Measurements from ENCODE around the gene RARG.

Gene RARG

GRCh38 chr12:53213348-53213747 lies 18.7 kb downstream of the RARG start:
- Histone ChIP-seq H3K4me1 (no peaks in the 10 kb centered on the region), H3K4me2 (ENCODE audit: low read length) (no peak overlapping the region), H3K79me2 (no peaks in the 10 kb centered on the region), H3K9me3 (ENCODE audit: control insufficient read depth, low read length) (no peaks in the 10 kb centered on the region), H2AFZ (no peak overlapping the region), H3K27me3 (ENCODE audit: control insufficient read depth, insufficient read depth, low read length) (no peaks in the 10 kb centered on the region), H3K27ac (no peak overlapping the region), H3K9ac (no peak overlapping the region), H3K36me3 (ENCODE audit: control insufficient read depth, insufficient read depth, low read length) (no peaks in the 10 kb centered on the region), H3K4me3 (ENCODE audit: low read depth, low read length) (no peak overlapping the region)
- peak; percentile 95 for TF ChIP-seq CTCF (IDR thresholded peaks at IDR 0.05)

GRCh38 chr12:53212931-53213330 lies 19.1 kb downstream of the RARG start:
- H3K27ac ChIP-seq, result no peak overlapping the region
- TF ChIP-seq CTCF (IDR thresholded peaks at IDR 0.05), result no peak
- no peak overlapping the region for H3K9ac ChIP-seq

GRCh38 chr12:53211476-53212381 lies 20.3 kb downstream of the RARG start:
- no peak for TF ChIP-seq CTCF (IDR thresholded peaks at IDR 0.05)
- H3K27me3 ChIP-seq (ENCODE audit: control insufficient read depth, insufficient read depth, low read length), result no peaks in the 10 kb centered on the region
- H3K36me3 ChIP-seq (ENCODE audit: control insufficient read depth, insufficient read depth, low read length), result no peaks in the 10 kb centered on the region
- H3K79me2 ChIP-seq, result no peaks in the 10 kb centered on the region
- no peaks in the 10 kb centered on the region for H3K9me3 ChIP-seq (ENCODE audit: control insufficient read depth, low read length)
- H3K4me1 ChIP-seq, result no peaks in the 10 kb centered on the region
- no peak overlapping the region for H3K4me2 ChIP-seq (ENCODE audit: low read length)
- no peak overlapping the region for H3K27ac ChIP-seq
- H2AFZ ChIP-seq, result no peak overlapping the region
- no peak overlapping the region for H3K9ac ChIP-seq
- no peak overlapping the region for H3K4me3 ChIP-seq (ENCODE audit: low read depth, low read length)

More at GRCh38 chr12:53212931-53213330, 19.1 kb downstream of the RARG start:
- Histone ChIP-seq H3K36me3 (ENCODE audit: control insufficient read depth, insufficient read depth, low read length) (no peaks in the 10 kb centered on the region), H3K4me3 (ENCODE audit: low read depth, low read length) (no peak overlapping the region), H2AFZ (no peak overlapping the region), H3K27me3 (ENCODE audit: control insufficient read depth, insufficient read depth, low read length) (no peaks in the 10 kb centered on the region), H3K4me1 (no peaks in the 10 kb centered on the region), H3K9me3 (ENCODE audit: control insufficient read depth, low read length) (no peaks in the 10 kb centered on the region), H3K79me2 (no peaks in the 10 kb centered on the region), H3K4me2 (ENCODE audit: low read length) (no peak overlapping the region)

- Histone ChIP-seq H3K27ac (no peak overlapping the region), H3K36me3 (ENCODE audit: control insufficient read depth, insufficient read depth, low read length) (no peaks in the 10 kb centered on the region), H3K4me3 (ENCODE audit: low read depth, low read length) (no peak overlapping the region), H3K4me1 (no peaks in the 10 kb centered on the region), H3K4me2 (ENCODE audit: low read length) (no peak overlapping the region), H3K9me3 (ENCODE audit: control insufficient read depth, low read length) (no peaks in the 10 kb centered on the region), H3K79me2 (no peaks in the 10 kb centered on the region), H2AFZ (no peak overlapping the region), H3K9ac (no peak overlapping the region), H3K27me3 (ENCODE audit: control insufficient read depth, insufficient read depth, low read length) (no peaks in the 10 kb centered on the region)
- no peak for TF ChIP-seq CTCF (IDR thresholded peaks at IDR 0.05)
These were observed 21.2 kb downstream of the RARG start for GRCh38 chr12:53210843-53211242.

All from parathyroid adenoma (tissue), 2 donors.